GM12873 (cell line): ENCODE results near the gene CCDC78.

Experiments
- CTCF ChIP-seq: IDR thresholded peaks from 2 replicates; pipeline ENCODE4 v1.5.1; 2012; ENCODE audit warnings: low read depth, mild to moderate bottlenecking, moderate library complexity, low read length, control low read depth; ENCODE audit not compliant: insufficient read depth; ENCODE audit errors: missing control alignments

Gene CCDC78

GRCh38 chr16:728131-728889 is 2.1 kb upstream of the CCDC78 start:
- TF ChIP-seq CTCF, result no peak

- TF ChIP-seq CTCF, result no peak
Observed at GRCh38 chr16:727291-727977, 1.2 kb upstream of the CCDC78 start.

- TF ChIP-seq CTCF, result no peak
Observed at GRCh38 chr16:726188-726437, 130 bp downstream of the CCDC78 start.

- no peak for TF ChIP-seq CTCF
Observed at GRCh38 chr16:725463-726187, 618 bp downstream of the CCDC78 start.

GRCh38 chr16:725041-725376 is 1.2 kb downstream of the CCDC78 start:
- TF ChIP-seq CTCF, result no peak

GRCh38 chr16:724188-725040 is 1.8 kb downstream of the CCDC78 start:
- TF ChIP-seq CTCF, result no peak

- no peak for TF ChIP-seq CTCF
Observed at GRCh38 chr16:723695-724094, 2.5 kb downstream of the CCDC78 start.
